Adrenal gland (tissue), 12 donors: Measurements from ENCODE around the gene PDPR. TPM values are rescaled to one million over a fixed set of nuclear protein-coding genes. Genes with fewer than 3 reads are reported as not detected.
"Not testable (repeated sequence)": the region's sequence is repeated elsewhere in the genome, so short reads cannot be mapped to it uniquely, and the experiment has no call there.

Experiments
- DNase-seq, 7 donors: peaks; one replicate each; pipeline ENCODE4 v3.0.0-alpha.2; 2019 to 2020
- H3K27ac ChIP-seq, 5 donors: fragments of 200-600 bp; sonication (generic) in 4 of 5; 1 replicate in 3 of 5; 2 replicates in 2 of 5; pipeline versions ENCODE4 v1.5.1 to v1.8.0; 2016 to 2020; ENCODE audit warnings: mild to moderate bottlenecking in 1 of 5
- H3K27me3 ChIP-seq: fragments of 200-600 bp; 2 replicates; pipeline ENCODE4 v1.8.0; 2021
- H3K36me3 ChIP-seq, 2 donors: fragments of 200-600 bp; replicated peaks in 1 of 2; 1 replicate in 1 of 2; 2 replicates in 1 of 2; pipeline versions ENCODE4 v1.5.1 to v1.8.0; 2018 to 2022
- H3K4me1 ChIP-seq, 2 donors: fragments of 200-600 bp; replicated peaks in 1 of 2; 1 replicate in 1 of 2; 2 replicates in 1 of 2; pipeline versions ENCODE4 v1.5.1 to v1.8.0; 2018 to 2021
- H3K4me3 ChIP-seq, 4 donors: fragments of 200-600 bp; sonication (generic) in 3 of 4; one replicate each; pipeline ENCODE4 v1.5.1; 2016 to 2018
- H3K9me3 ChIP-seq, 3 donors: fragments of 200-600 bp; sonication (generic) in 1 of 3; replicated peaks in 1 of 3; 1 replicate in 2 of 3; 2 replicates in 1 of 3; pipeline versions ENCODE4 v1.5.1 to v1.8.0; 2016 to 2021
- POLR2A ChIP-seq, 2 donors: fragments of 450-650 bp; IDR thresholded peaks; one replicate each; pipeline ENCODE4 v1.6.1; 2017; ENCODE audit warnings: antibody characterized with exemption in 2 of 2, mild to moderate bottlenecking in 2 of 2, moderate library complexity in 1 of 2
- WGBS, 4 donors: extraction: QIAGEN DNeasy Blood & Tissue Kit in 2 of 4; methylation state at CpG; one replicate each; pipeline versions ENCODE4 v1.1.5 to v1.1.7; 2013 to 2017; 5-methylcytosine and 5-hydroxymethylcytosine counted together
- intact Hi-C, 2 donors: fragments of 100-400 bp; cut with DNase I; formaldehyde crosslinking; loops; one replicate each; pipeline versions ENCODE4 v1.14.1 to v1.15.0; 2022 to 2023
- polyA plus RNA-seq, 3 donors: library from polyadenylated mRNA; stranded (reverse); fragments of 200-250 nt in 2 of 3; fragments of 350-450 nt in 1 of 3; fragmentation: Illumina TruSeq in 1 of 3; extraction: RNeasy Lipid Tissue Mini Kit (QIAGEN cat#74804) in 1 of 3; gene quantifications; one replicate each; pipeline ENCODE4 v1.2.3, GENCODE V29; 2013 to 2014
- total RNA-seq, 9 donors: library from RNA; depleted of rRNA in 4 of 9; stranded (reverse); fragments of >200 nt in 4 of 9; fragments of 120-200 nt in 1 of 9; fragmentation: NEBNext Ultra II Directional in 1 of 9; extraction: Animal tissue kit (Norgen Biotek cat#: 25700) in 1 of 9; gene quantifications; one replicate each; pipeline versions ENCODE4 v1.1.0 to v1.2.4, GENCODE V29; 2013 to 2023
- TF ChIP-seq, protein P1 (sequence below), 6 experiments: fragments of 450-650 bp in 4 of 6; fragments of 200-600 bp in 2 of 6; sonication (generic) in 1 of 6; IDR thresholded peaks; 1 replicate in 5 of 6; 2 replicates in 1 of 6; pipeline versions ENCODE4 v1.5.1 to v1.8.0; 2016 to 2021; ENCODE audit warnings: antibody characterized with exemption in 6 of 6, mild to moderate bottlenecking in 2 of 6, moderate library complexity in 1 of 6
- donor health status: healthy with polysubstance abuse.
- donor health status: Bipolar disorder and iron deficiency.
- donor health status: DM: yes; HTN: yes; CAD: no.
- donor health status: DM: no; HTN: no; CAD: no.
- donor health status: DM: no; HTN: no; CAD: no.
- donor health status: DM: yes; HTN: yes; CAD: no.

Gene PDPR
- total and polyA plus RNA-seq, 12 donors: 8.2 to 58.7 (median 25.3) TPM

DNA sequence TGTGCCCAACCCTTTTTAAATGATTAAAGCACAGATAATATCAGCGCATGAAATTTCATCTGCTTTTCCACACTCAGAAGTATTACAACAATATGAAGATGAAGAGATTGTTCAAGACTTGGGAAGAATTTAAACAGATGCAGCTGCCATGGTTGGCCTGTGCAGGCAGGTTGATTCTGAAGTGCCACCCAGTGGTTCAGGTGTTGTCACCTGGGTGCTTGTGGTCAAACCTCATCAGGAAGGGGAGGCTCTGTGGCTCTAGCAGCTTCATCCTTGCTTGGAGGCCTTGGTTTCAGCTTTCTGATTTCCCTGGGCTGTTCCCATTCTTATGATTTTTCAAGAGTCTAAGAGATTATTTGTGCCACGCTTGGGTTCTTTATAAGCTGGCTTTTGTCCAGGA, 37.3 kb downstream of the PDPR start:
- H3K4me3 ChIP-seq: no peak overlapping the region
- H3K4me1 ChIP-seq: no peaks in the 10 kb centered on the region
- WGBS, 4 donors: 93 to 98% (median 97%) methylated on average over 2 of the region's 2 CpGs
- intact Hi-C loops: loop anchor here in 1 of 2 donors (10.0 kb wide), 1 partner anchor 103 kb away; the partner anchor contains the start of gene EXOSC6
- no peak for DNase-seq
- H3K36me3 ChIP-seq: peaks cover 0 to 80% of the 10 kb centered on the region in 2 donors
- H3K27ac ChIP-seq: no peak overlapping the region
- H3K9me3 ChIP-seq: no peaks in the 10 kb centered on the region
- H3K27me3 ChIP-seq: no peaks in the 10 kb centered on the region
- TF ChIP-seq, protein P1, sequence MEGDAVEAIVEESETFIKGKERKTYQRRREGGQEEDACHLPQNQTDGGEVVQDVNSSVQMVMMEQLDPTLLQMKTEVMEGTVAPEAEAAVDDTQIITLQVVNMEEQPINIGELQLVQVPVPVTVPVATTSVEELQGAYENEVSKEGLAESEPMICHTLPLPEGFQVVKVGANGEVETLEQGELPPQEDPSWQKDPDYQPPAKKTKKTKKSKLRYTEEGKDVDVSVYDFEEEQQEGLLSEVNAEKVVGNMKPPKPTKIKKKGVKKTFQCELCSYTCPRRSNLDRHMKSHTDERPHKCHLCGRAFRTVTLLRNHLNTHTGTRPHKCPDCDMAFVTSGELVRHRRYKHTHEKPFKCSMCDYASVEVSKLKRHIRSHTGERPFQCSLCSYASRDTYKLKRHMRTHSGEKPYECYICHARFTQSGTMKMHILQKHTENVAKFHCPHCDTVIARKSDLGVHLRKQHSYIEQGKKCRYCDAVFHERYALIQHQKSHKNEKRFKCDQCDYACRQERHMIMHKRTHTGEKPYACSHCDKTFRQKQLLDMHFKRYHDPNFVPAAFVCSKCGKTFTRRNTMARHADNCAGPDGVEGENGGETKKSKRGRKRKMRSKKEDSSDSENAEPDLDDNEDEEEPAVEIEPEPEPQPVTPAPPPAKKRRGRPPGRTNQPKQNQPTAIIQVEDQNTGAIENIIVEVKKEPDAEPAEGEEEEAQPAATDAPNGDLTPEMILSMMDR (IDR thresholded peaks at IDR 0.05): no peak
- TF ChIP-seq POLR2A (IDR thresholded peaks at IDR 0.05): no peak

DNA sequence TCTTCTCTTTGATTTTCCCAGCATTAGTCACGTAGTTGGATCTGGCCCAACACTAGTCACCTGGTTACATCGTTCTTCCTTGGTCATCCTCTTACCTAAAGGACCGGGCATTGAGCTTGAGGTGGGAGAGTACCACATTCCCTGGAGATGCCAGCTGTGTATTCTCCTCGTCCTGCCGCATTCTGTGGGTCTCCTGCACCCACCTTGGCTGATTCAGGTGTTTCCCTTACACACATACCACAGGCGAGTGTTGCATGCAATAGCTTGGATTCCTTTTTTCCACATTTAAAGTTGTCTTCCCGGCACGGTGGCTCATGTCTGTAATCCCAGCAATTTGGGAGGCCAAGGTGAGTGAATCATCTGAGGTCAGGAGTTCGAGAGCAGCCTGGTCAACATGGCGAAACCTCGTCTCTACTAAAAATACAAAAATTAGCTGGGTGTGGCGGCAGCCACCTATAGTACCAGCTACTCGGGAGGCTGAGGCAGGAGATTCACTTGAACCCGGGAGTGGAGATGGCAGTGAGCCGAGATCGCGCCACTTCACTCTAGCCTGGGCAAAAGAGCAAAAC, 37.9 kb downstream of the PDPR start:
- no peak for TF ChIP-seq POLR2A (IDR thresholded peaks at IDR 0.05)
- TF ChIP-seq, protein P1 (IDR thresholded peaks at IDR 0.05): no peak
- Histone ChIP-seq H3K36me3 (peaks cover 0 to 87% of the 10 kb centered on the region in 2 donors), H3K27me3 (no peaks in the 10 kb centered on the region), H3K27ac (no peak overlapping the region), H3K4me1 (no peaks in the 10 kb centered on the region), H3K9me3 (no peaks in the 10 kb centered on the region), H3K4me3 (no peak overlapping the region)
- WGBS, 4 donors: 72 to 79% (median 77%) methylated on average over 17 of the region's 17 CpGs
- intact Hi-C loops: loop anchor here in 1 of 2 donors (10.0 kb wide), 1 partner anchor 103 kb away; the partner anchor contains the start of gene EXOSC6
- peak in 1 of 7 donors; percentile 50 for DNase-seq

DNA sequence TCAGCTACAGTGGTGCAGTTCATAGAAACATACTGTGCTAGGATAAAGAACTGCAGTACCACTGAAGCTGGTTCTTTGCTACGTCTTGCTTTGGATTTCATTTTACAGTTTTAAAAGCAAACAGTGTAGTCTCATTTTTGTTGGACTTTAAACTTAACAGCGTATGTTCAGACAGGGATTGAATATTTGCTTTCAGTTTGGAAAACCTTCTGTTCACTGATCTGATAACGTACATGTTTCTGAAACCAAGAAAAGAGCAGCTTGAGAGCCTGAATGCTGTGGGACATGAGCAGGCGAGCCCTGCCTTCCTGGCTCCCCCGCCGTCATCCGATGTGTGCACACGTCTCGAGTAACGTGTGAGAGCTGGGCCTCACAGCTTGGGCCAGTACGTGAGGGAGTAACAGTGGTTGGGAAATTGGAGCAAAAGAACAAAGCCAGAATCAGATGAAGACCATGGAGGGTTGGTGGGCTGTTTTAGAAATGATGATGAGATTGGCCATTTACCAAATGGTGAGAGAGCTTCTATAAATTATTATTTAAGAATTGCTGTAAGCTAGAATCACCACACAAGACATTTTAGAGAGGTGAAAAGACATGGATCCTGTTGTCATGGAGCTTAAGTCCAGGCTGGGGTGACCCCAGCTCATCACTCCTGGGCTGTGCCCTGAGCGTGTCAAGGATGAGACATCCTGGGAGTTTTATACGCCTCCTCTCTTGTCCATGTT, 38.6 kb downstream of the PDPR start:
- Histone ChIP-seq H3K9me3 (no peaks in the 10 kb centered on the region), H3K4me3 (no peak overlapping the region), H3K4me1 (no peaks in the 10 kb centered on the region), H3K27me3 (no peaks in the 10 kb centered on the region), H3K27ac (no peak overlapping the region), H3K36me3 (peaks cover 0 to 91% of the 10 kb centered on the region in 2 donors)
- peak in 1 of 7 donors; percentile 46 for DNase-seq
- WGBS, 4 donors: 95 to 97% (median 95%) methylated on average over 13 of the region's 13 CpGs
- intact Hi-C loops: loop anchor here in 1 of 2 donors (10.0 kb wide), 1 partner anchor 102 kb away; the partner anchor contains the start of gene EXOSC6
- TF ChIP-seq POLR2A (IDR thresholded peaks at IDR 0.05): no peak
- TF ChIP-seq, protein P1 (IDR thresholded peaks at IDR 0.05): no peak

DNA sequence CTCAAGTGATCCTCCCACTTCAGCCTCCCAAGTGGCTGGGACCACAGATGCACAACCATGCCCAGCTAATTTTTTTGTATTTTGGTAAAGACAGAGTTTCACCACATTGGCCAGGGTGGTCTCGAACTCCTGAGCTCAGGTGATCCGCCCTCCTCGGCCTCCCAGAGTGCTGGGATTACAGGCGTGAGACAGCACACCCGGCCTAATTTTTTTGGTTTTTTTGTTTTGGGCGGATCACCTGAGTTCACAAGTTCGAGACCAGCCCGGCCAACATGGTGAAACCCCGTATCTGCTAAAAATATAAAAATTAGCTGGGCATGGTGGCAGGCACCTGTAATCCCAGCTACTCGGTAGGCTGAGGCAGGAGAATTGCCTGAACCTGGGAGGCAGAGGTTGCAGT, 40.6 kb downstream of the PDPR start:
- not testable (repeated sequence) for H3K27ac ChIP-seq, H3K4me1 ChIP-seq, H3K9me3 ChIP-seq, H3K27me3 ChIP-seq, H3K4me3 ChIP-seq
- peaks cover 0 to 99% of the 10 kb centered on the region in 2 donors for H3K36me3 ChIP-seq
- intact Hi-C loops: loop anchor here in 1 of 2 donors (10.0 kb wide), 1 partner anchor 100 kb away; the partner anchor contains the start of gene EXOSC6
- DNase-seq: peak in 1 of 7 donors; percentile 46
- 91 to 97% (median 95%) methylated on average over 10 of the region's 10 CpGs for WGBS, 4 donors
